ENCODE results near the gene TTC7B. TPM values are rescaled to one million over a fixed set of nuclear protein-coding genes. Genes with fewer than 3 reads are reported as not detected.

Gene TTC7B
- total RNA-seq, 1 experiment from 2014 or later: 9.6 TPM

DNA sequence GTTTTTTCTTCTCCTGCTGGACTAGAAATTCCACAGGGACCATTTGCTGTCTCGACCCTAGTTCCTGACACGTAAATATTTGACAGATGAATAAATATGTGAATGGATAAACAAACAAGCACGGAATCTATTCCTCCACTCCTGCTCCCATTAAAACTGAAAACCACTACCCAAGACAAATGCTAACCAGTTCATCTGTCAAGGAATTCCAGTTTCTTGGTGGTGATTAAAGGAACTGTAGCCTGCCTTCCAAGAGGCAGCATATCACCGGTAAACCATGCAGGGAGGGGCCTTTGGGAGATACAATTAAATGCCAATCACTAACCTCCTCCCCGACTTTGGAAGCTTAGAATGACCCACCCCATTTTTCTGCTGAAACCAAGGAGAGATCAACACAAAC lies 95.4 kb downstream of the TTC7B start:
- BruUV-seq (replicated peaks): no TSS peak
- CTCF ChIA-PET: no interaction called here
- Mint-ChIP-seq H3K36me3 (ENCODE audit: insufficient read depth, unreplicated experiment) (no peaks in the 10 kb centered on the region), H3K4me1 (ENCODE audit: low read depth, unreplicated experiment) (peaks cover 13% of the 10 kb centered on the region), H3K27me3 (ENCODE audit: unreplicated experiment) (no peaks in the 10 kb centered on the region), H3K27ac (ENCODE audit: unreplicated experiment) (no peak overlapping the region), H3K4me3 (ENCODE audit: low read depth, unreplicated experiment) (no peak overlapping the region), H3K9me3 (ENCODE audit: low read depth, unreplicated experiment) (no peaks in the 10 kb centered on the region)
- intact Hi-C loops (cut with micrococcal nuclease; ENCODE audit: unreplicated experiment): no loop called here
- TF ChIP-seq, protein P1, sequence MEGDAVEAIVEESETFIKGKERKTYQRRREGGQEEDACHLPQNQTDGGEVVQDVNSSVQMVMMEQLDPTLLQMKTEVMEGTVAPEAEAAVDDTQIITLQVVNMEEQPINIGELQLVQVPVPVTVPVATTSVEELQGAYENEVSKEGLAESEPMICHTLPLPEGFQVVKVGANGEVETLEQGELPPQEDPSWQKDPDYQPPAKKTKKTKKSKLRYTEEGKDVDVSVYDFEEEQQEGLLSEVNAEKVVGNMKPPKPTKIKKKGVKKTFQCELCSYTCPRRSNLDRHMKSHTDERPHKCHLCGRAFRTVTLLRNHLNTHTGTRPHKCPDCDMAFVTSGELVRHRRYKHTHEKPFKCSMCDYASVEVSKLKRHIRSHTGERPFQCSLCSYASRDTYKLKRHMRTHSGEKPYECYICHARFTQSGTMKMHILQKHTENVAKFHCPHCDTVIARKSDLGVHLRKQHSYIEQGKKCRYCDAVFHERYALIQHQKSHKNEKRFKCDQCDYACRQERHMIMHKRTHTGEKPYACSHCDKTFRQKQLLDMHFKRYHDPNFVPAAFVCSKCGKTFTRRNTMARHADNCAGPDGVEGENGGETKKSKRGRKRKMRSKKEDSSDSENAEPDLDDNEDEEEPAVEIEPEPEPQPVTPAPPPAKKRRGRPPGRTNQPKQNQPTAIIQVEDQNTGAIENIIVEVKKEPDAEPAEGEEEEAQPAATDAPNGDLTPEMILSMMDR (IDR thresholded peaks at IDR 0.05; ENCODE audit: unreplicated experiment): no peak
- no peak for DNase-seq

DNA sequence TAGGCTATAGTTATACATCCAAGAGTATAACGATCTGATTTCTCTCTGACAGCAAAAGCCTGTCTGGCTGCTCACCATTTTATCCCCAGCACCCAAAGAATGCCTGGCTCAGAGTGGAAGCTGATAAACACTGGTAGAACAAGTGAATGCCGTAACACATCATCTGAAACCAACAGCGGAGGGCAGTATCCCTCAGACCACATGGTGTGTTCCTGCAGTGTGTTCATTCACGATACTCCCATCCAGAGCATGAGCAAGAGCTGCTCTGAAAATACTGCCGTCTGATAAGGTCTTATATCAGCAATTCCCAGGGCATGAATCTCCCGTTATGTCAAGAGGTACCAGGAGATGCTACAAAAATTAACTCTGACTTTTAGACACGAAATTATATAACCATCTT lies 95.9 kb downstream of the TTC7B start:
- CTCF ChIA-PET: interaction anchor here (0.6 kb wide), 1 partner anchor 126 kb away, joined by 3 read pairs; no protein-coding TSS in a partner anchor
- no peak overlapping the region for H3K27ac Mint-ChIP-seq (ENCODE audit: unreplicated experiment)
- no peak overlapping the region for H3K4me3 Mint-ChIP-seq (ENCODE audit: low read depth, unreplicated experiment)
- H3K4me1 Mint-ChIP-seq (ENCODE audit: low read depth, unreplicated experiment): peaks cover 18% of the 10 kb centered on the region
- no TSS peak for BruUV-seq (replicated peaks)
- H3K36me3 Mint-ChIP-seq (ENCODE audit: insufficient read depth, unreplicated experiment): no peaks in the 10 kb centered on the region
- no peaks in the 10 kb centered on the region for H3K27me3 Mint-ChIP-seq (ENCODE audit: unreplicated experiment)
- TF ChIP-seq, protein P1 (IDR thresholded peaks at IDR 0.05; ENCODE audit: unreplicated experiment): no peak
- no peak for DNase-seq
- intact Hi-C loops (cut with micrococcal nuclease; ENCODE audit: unreplicated experiment): no loop called here
- H3K9me3 Mint-ChIP-seq (ENCODE audit: low read depth, unreplicated experiment): no peaks in the 10 kb centered on the region

GRCh38 chr14:90717916-90718315 lies 98.3 kb downstream of the TTC7B start:
- intact Hi-C loops (cut with micrococcal nuclease; ENCODE audit: unreplicated experiment): no loop called here
- no TSS peak for BruUV-seq (replicated peaks)
- Mint-ChIP-seq H3K4me1 (ENCODE audit: low read depth, unreplicated experiment) (peaks cover 18% of the 10 kb centered on the region), H3K36me3 (ENCODE audit: insufficient read depth, unreplicated experiment) (no peaks in the 10 kb centered on the region), H3K9me3 (ENCODE audit: low read depth, unreplicated experiment) (no peaks in the 10 kb centered on the region), H3K4me3 (ENCODE audit: low read depth, unreplicated experiment) (no peak overlapping the region), H3K27me3 (ENCODE audit: unreplicated experiment) (no peaks in the 10 kb centered on the region), H3K27ac (ENCODE audit: unreplicated experiment) (no peak overlapping the region)
- CTCF ChIA-PET: interaction anchor here (0.7 kb wide), 2 partner anchors 10 to 309 kb away, joined by 3 to 5 read pairs; no protein-coding TSS in a partner anchor
- no peak for DNase-seq
- TF ChIP-seq, protein P1 (IDR thresholded peaks at IDR 0.05; ENCODE audit: unreplicated experiment): no peak

DNA sequence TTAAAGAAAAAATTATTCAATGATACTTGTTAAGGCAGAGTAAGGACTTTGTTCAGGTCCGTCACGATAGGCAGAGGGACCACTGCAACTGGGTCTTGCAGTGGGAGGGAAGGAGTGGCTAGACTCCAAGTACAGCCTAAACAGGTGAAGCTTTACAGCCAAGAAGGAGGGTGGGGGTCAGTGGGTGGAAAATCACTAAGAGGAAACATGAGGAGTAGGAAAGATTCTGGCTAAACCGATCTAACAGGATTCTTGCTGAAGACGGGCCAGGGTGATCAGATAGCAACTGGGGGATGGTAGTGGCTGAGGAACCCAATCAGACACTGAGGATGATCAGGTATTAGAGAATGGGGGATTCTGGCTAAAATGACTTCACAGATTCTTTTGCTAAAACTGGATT lies 100.2 kb downstream of the TTC7B start:
- TF ChIP-seq, protein P1 (IDR thresholded peaks at IDR 0.05; ENCODE audit: unreplicated experiment): no peak
- Mint-ChIP-seq H3K36me3 (ENCODE audit: insufficient read depth, unreplicated experiment) (no peaks in the 10 kb centered on the region), H3K9me3 (ENCODE audit: low read depth, unreplicated experiment) (no peaks in the 10 kb centered on the region), H3K4me3 (ENCODE audit: low read depth, unreplicated experiment) (no peak overlapping the region), H3K4me1 (ENCODE audit: low read depth, unreplicated experiment) (peaks cover 18% of the 10 kb centered on the region), H3K27ac (ENCODE audit: unreplicated experiment) (no peak overlapping the region), H3K27me3 (ENCODE audit: unreplicated experiment) (no peaks in the 10 kb centered on the region)
- CTCF ChIA-PET: no interaction called here
- intact Hi-C loops (cut with micrococcal nuclease; ENCODE audit: unreplicated experiment): no loop called here
- no TSS peak for BruUV-seq (replicated peaks)
- DNase-seq: peak; percentile 7

Data from Calu3 (cell line).